CD4-positive, alpha-beta T cell treated with Interleukin-12 subunit alpha and Interleukin-12 subunit beta, for 1 hour (primary cell): ENCODE measurements around the gene UPF3A.
"Not testable (repeated sequence)": the region's sequence is repeated elsewhere in the genome, so short reads cannot be mapped to it uniquely, and the experiment has no call there.

ENCODE experiments used
- DNase-seq: peaks from one replicate; pipeline ENCODE4 v3.0.0-alpha.2; 2020

UPF3A gene, protein sequence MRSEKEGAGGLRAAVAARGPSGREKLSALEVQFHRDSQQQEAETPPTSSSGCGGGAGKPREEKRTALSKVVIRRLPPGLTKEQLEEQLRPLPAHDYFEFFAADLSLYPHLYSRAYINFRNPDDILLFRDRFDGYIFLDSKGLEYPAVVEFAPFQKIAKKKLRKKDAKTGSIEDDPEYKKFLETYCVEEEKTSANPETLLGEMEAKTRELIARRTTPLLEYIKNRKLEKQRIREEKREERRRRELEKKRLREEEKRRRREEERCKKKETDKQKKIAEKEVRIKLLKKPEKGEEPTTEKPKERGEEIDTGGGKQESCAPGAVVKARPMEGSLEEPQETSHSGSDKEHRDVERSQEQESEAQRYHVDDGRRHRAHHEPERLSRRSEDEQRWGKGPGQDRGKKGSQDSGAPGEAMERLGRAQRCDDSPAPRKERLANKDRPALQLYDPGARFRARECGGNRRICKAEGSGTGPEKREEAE

GRCh38 chr13:114281351-114282040, at the start of gene UPF3A:
Gene UPF3A (plus strand): TSS chr13:114281601. CDS start chr13:114281640, 39 bp downstream.
- DNase-seq: peak; percentile 86

DNA sequence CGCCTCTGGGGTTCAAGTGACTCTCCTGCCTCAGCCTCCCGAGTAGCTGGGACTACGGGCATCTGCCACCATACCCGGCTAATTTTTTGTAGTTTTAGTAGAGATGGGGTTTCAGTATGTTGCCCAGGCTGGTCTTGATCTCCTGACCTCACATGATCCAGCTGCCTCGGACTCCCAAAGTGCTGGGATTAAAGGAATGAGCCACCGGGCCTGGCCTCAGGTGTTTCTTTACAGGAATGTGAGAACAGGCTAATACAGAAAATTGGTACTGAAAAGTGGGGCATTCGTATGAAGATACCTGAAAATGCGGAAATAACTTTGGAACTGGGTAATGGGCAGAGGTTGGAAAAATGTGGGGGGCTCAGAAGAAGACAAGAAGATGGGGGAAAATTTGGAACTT, 49.5 kb upstream of the UPF3A start:
- no peak for DNase-seq

DNA sequence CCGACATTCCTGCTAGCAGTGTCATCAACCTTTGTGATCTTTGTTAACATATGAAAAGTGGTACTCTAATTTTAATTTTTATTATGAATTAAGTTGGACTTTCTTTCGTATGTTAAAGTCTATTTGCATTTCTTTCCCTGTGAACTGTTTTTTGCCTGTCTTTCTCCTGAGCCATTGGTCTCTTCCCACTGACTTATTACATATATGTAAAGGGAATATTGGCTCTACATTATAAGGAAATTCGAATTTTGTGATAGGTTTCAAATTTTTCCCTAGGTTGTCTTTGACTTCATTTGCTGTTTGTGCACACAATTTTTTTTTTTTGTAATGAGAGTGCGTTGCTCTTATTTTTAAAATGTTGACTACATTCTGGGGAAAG, 47.1 kb upstream of the UPF3A start:
- no peak for DNase-seq

DNA sequence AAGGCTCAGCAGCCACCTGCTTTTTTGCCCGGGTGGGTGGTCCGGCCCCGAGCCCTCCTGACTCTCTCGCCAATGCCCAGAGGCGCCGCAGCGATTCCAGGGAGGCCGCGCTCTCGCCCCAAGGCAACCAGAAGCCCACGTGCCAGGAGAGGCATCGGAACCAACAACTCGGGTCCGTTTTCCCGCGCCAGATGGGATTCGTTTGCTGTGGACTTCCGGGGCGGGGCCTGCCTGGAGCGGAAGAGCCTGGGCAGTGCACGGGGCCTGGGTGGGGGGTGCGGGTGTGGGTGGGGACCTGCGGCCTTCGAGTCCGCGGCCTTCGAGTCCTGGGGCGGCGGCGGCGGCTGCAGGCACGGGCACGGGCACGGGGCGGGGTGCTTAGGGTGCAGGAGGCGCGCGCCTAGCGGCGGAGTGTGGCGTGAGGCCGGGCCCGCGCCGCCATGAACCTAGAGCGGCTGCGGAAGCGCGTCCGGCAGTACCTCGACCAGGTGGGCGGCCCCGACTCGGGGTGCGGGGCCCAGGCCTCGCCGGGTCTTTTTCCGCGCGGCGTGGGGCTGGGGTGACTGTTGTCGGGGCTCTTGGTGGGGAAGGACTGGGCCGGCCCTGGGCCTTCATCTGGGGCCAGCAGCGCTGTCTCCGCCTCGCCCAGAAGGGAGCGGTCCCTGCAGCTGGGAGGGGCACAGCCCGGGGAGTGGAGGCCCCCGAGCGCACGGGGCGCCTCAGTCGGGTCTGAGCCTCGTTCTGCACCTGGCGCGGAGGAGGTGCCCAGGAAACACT, 46.6 kb upstream of the UPF3A start, which contains the start of gene CDC16:
TSS of gene CDC16 (plus strand) at position 253 of the 777 bp plus-strand sequence. CDS start at position 441, 188 bp downstream.
- DNase-seq: peak; percentile 82

DNA sequence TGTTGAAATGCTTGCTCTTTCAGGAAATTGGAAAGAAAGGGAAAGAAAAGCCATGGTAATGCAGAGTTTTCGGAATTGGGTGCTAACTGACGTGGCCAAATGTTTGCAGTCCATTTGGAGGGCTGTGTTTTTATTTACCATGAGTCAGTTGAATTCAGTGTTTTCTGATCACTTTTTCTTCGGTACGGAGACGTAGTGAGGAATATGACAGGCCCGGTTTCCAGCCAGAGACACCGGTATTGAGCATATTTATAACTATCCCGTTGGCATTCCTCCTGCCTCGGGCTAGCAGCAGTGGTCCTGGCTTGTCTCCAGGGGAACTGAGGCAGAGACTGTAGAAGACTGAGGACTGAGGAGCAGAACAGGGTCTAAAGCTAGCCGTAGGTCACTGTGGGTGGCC, 45.7 kb upstream of the UPF3A start:
- DNase-seq: no peak

- no peak for DNase-seq
Measured at GRCh38 chr13:114236227-114236626, 45.2 kb upstream of the UPF3A start.

DNA sequence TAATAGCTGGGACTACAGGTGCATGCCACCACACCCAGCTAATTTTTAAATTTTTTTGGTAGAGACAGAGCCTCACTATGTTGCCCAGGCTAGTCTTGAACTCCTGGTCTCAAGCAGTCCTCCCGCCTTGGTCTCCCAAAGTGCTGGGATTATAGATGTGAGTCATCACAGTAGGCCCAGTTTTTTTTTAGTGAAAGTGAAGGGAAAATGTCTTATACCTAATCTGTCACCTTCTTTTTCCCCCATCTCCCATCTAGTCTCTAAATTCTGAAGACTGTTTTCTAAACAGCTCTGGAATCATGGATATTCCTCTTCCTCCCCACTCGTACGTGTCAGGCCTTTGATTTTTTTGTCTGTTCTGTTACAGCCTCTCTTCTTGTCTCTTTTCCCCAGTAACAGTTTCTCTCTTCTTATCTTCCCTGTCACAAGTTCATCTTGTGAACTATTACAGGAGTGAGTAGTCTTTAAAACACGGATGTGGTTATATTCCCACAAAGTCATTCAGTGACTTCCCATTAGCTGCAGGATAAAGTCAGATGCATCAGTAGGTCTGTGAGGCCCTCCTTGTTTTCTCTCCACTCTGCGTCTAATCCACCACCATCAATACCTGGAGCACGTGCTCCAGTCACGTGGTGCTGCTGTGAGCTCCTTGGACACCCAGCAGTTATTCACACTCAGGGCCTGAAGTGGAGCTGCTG, 43.8 kb upstream of the UPF3A start:
- no peak for DNase-seq

GRCh38 chr13:114241918-114242317, 39.5 kb upstream of the UPF3A start:
- DNase-seq: no peak

GRCh38 chr13:114243971-114244370, 37.4 kb upstream of the UPF3A start:
- DNase-seq: no peak

- no peak for DNase-seq
Measured at GRCh38 chr13:114244637-114245036, 36.8 kb upstream of the UPF3A start.

DNA sequence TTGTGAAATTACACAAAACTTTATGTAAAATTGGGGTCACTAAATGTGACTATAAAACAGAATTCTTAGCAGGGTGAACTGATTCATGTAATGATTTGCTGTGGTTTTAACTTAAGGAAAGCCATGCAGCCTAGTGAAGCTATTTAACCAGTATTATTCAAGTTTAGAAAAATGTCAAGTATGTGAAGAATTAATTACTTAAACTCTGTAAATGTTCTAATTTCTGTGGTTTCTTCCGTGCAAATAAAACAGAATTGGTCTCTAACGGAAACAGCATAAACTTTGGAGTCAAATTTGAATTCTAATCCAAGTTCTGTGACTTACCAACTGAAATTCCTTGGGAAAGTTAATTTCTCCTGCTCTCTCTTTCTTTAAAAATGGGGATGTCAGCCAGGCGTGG, 33.4 kb upstream of the UPF3A start:
- no peak for DNase-seq

- no peak for DNase-seq
Measured at GRCh38 chr13:114249077-114249476, 32.3 kb upstream of the UPF3A start.

DNA sequence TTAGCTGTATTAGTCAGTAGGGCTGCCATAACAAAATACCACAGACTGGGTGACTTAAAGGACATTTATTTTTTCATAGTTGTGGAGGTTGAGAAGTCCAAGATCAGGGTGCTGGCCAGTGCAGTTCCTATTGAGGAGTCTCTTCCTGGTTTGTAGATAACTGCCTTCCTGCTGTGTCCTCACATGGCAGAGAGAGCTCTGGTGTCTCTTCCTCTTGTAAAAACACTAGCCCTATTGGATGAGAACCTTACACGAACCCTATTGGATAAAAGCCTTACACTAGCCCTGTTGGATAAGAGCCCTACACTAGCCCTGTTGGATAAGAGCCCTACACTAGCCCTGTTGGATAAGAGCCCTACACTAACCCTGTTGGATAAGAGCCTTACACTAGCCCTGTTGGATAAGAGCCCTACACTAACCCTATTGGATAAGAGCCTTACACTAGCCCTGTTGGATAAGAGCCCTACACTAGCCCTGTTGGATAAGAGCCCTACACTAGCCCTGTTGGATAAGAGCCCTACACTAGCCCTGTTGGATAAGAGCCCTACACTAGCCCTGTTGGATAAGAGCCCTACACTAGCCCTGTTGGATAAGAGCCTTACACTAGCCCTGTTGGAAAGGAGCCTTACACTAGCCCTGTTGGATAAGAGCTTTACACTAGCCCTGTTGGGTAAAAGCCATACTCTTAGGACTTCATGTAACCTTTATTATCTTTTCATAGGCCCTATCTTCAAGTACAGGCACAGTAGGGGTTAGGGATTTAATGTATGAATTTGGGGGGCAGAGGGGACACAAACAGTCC, 29.6 kb upstream of the UPF3A start:
- not testable (repeated sequence) for DNase-seq

- no peak for DNase-seq
Measured at GRCh38 chr13:114256547-114256946, 24.9 kb upstream of the UPF3A start.

GRCh38 chr13:114257014-114257413, 24.4 kb upstream of the UPF3A start:
- no peak for DNase-seq

DNA sequence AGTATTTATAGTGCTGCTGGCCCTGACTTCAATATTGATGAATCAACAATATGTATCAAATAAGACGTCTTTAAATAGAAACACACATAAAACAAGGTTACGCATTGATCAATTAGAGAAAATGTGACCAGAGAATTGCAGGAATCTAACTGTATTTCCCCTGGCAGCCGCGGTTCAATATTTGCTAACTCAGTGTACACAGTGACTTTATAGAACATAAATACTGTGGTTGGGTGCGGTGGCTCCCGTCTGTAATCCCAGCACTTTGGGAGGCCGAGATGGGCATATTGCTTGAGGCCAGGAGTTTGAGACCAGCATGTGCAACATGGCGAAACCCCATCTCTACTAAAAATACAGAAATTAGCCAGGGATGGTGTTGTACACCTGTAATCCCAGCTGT, 22.8 kb upstream of the UPF3A start:
- no peak for DNase-seq

- DNase-seq: no peak
Measured at GRCh38 chr13:114259374-114259773, 22.0 kb upstream of the UPF3A start.

DNA sequence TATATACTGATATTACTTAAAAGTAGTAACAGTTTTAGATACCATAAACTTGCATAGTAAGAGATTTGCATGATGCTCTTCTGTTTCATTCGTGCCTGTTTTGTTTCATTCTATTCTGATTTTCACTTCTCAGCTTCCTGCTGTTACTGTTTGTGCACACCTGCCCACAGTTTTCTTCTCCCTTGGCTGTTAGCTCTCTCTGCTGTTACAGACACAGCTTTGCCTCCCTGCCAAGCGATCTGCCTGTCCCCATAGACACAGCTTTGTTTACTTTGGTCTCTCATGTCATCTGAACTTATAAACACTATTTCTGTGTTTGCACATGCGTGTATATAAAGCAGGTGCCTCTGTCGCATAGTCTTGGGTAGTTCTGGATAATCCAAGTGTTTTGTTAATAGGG, 21.4 kb upstream of the UPF3A start:
- no peak for DNase-seq

GRCh38 chr13:114260814-114261213, 20.6 kb upstream of the UPF3A start:
- no peak for DNase-seq

GRCh38 chr13:114261328-114261965, 20.0 kb upstream of the UPF3A start:
- no peak for DNase-seq

DNA sequence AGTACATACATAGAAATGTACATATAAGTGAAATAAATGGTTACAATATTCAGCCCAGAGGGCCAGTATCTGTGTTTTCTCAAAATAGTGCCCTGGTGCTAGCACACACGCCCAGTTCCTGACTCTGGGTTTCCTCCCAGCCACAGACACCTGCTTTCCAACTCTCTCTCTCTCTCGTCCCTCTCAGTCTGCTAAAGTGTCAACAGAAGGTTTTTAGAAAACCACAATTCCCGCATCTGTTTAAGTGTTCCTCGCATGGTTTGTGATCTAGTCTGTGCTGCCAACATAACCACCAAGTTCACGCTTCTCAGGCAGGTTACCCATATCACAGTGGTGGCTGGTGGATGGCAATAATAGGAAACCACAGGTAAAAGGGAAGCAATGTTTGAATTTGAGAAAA, 17.8 kb upstream of the UPF3A start:
- DNase-seq: peak; percentile 49
